WI38 (cell line): ENCODE data around the gene TOX4.
"Not testable (repeated sequence)": the region's sequence is repeated elsewhere in the genome, so short reads cannot be mapped to it uniquely, and the experiment has no call there.

Source experiments
- H3K4me3 ChIP-seq: 2 replicates; pipeline ENCODE4 v1.5.1; 2011; ENCODE audit warnings: low read depth, mild to moderate bottlenecking, control low read depth, low read length
- CTCF ChIP-seq: IDR thresholded peaks from 2 replicates; pipeline ENCODE4 v1.5.1; 2012; ENCODE audit warnings: low read depth, mild to moderate bottlenecking, control low read depth, low read length

TOX4 gene

GRCh38 chr14:21476925-21477681 lies at the start of gene TOX4, which contains the start of gene RAB2B:
Gene TOX4 (plus strand): TSS chr14:21477195. CDS start chr14:21477279, 84 bp downstream.
Gene RAB2B (minus strand): TSS chr14:21476959. CDS start chr14:21476872, 87 bp downstream.
- H3K4me3 ChIP-seq, result peak within 1 kb of the TSS; percentile 82
- peak; percentile 96 for TF ChIP-seq CTCF

GRCh38 chr14:21428930-21429329 lies 48.1 kb upstream of the TOX4 start:
- no peak for TF ChIP-seq CTCF
- H3K4me3 ChIP-seq, result no peak overlapping the region

GRCh38 chr14:21431126-21431525 lies 45.9 kb upstream of the TOX4 start:
- TF ChIP-seq CTCF, result no peak
- H3K4me3 ChIP-seq, result no peak overlapping the region

- H3K4me3 ChIP-seq, result peak overlapping the region; percentile 85
- TF ChIP-seq CTCF, result no peak
Observed at GRCh38 chr14:21436567-21437062, 40.4 kb upstream of the TOX4 start.

- peak overlapping the region; percentile 85 for H3K4me3 ChIP-seq
- no peak for TF ChIP-seq CTCF
Observed at GRCh38 chr14:21437063-21437901, 39.7 kb upstream of the TOX4 start.

- TF ChIP-seq CTCF, result no peak
- no peak overlapping the region for H3K4me3 ChIP-seq
Observed at GRCh38 chr14:21440859-21441258, 36.1 kb upstream of the TOX4 start.

- H3K4me3 ChIP-seq, result not testable (repeated sequence)
Observed at GRCh38 chr14:21442657-21443056, 34.3 kb upstream of the TOX4 start.
